Measurements from ENCODE around the gene KBTBD13. TPM values are rescaled to one million over a fixed set of nuclear protein-coding genes. Genes with fewer than 3 reads are reported as not detected.

KBTBD13 gene
- polyA plus RNA-seq, 6 donors from 2014 or later, result not detected

- Mint-ChIP-seq H3K4me3 (no peak overlapping the region), H3K27me3 (peaks cover 0 to 5% (median 3%) of the 10 kb centered on the region in 3 donors)
- ATAC-seq (ENCODE audit: low read depth in 2 of 2), result no peak
Measured at GRCh38 chr15:65056106-65056505, 20.4 kb upstream of the KBTBD13 start.

GRCh38 chr15:65056868-65057548 is 19.5 kb upstream of the KBTBD13 start:
- Mint-ChIP-seq H3K4me3 (no peak overlapping the region), H3K27me3 (peaks cover 0 to 3% (median 2%) of the 10 kb centered on the region in 3 donors), H3K4me1 (peaks cover 0 to 2% (median 0%) of the 10 kb centered on the region in 3 donors), H3K27ac (peak overlapping the region in 1 of 6 donors; percentile 44), H3K9me3 (no peaks in the 10 kb centered on the region), H3K36me3 (no peaks in the 10 kb centered on the region)
- no peak for DNase-seq
- no peak for ATAC-seq (ENCODE audit: low read depth in 2 of 2)

More at GRCh38 chr15:65056106-65056505, 20.4 kb upstream of the KBTBD13 start:
- Mint-ChIP-seq H3K4me1 (peaks cover 0 to 2% (median 2%) of the 10 kb centered on the region in 3 donors), H3K36me3 (no peaks in the 10 kb centered on the region), H3K27ac (no peak overlapping the region), H3K9me3 (no peaks in the 10 kb centered on the region)
- no peak for DNase-seq

- no peaks in the 10 kb centered on the region for H3K9me3 Mint-ChIP-seq
- DNase-seq (no peak), ATAC-seq (ENCODE audit: low read depth in 2 of 2) (no peak)
- no peak overlapping the region for H3K4me3 Mint-ChIP-seq
- H3K36me3 Mint-ChIP-seq, result no peaks in the 10 kb centered on the region
- peaks cover 0 to 2% (median 0%) of the 10 kb centered on the region in 3 donors for H3K4me1 Mint-ChIP-seq
- peaks cover 0 to 4% (median 3%) of the 10 kb centered on the region in 3 donors for H3K27me3 Mint-ChIP-seq
- peak overlapping the region in 1 of 6 donors; percentile 44 for H3K27ac Mint-ChIP-seq
Measured at GRCh38 chr15:65057549-65057940, 19.0 kb upstream of the KBTBD13 start.

- H3K36me3 Mint-ChIP-seq, result no peaks in the 10 kb centered on the region
- no peak overlapping the region for H3K27ac Mint-ChIP-seq
- H3K27me3 Mint-ChIP-seq, result peaks cover 0 to 11% (median 3%) of the 10 kb centered on the region in 3 donors
Measured at GRCh38 chr15:65058394-65059368, 17.9 kb upstream of the KBTBD13 start.

GRCh38 chr15:65059369-65059750 is 17.2 kb upstream of the KBTBD13 start:
- H3K4me3 Mint-ChIP-seq, result no peak overlapping the region
- no peak for ATAC-seq (ENCODE audit: low read depth in 2 of 2)
- H3K9me3 Mint-ChIP-seq, result no peaks in the 10 kb centered on the region
- peaks cover 0 to 12% (median 3%) of the 10 kb centered on the region in 3 donors for H3K27me3 Mint-ChIP-seq
- no peak for DNase-seq
- peak overlapping the region in 1 of 6 donors; percentile 26 for H3K27ac Mint-ChIP-seq
- H3K36me3 Mint-ChIP-seq, result no peaks in the 10 kb centered on the region
- peaks cover 0 to 2% (median 0%) of the 10 kb centered on the region in 3 donors for H3K4me1 Mint-ChIP-seq

More at GRCh38 chr15:65058394-65059368, 17.9 kb upstream of the KBTBD13 start:
- no peaks in the 10 kb centered on the region for H3K9me3 Mint-ChIP-seq
- H3K4me1 Mint-ChIP-seq, result peaks cover 0 to 2% (median 0%) of the 10 kb centered on the region in 3 donors
- no peak overlapping the region for H3K4me3 Mint-ChIP-seq
- ATAC-seq (ENCODE audit: low read depth in 2 of 2) (no peak), DNase-seq (no peak)

GRCh38 chr15:65059931-65060596 is 16.5 kb upstream of the KBTBD13 start:
- Mint-ChIP-seq H3K27me3 (peaks cover 2 to 14% (median 4%) of the 10 kb centered on the region in 3 donors), H3K4me3 (no peak overlapping the region), H3K4me1 (peaks cover 0 to 2% (median 0%) of the 10 kb centered on the region in 3 donors), H3K27ac (no peak overlapping the region), H3K9me3 (no peaks in the 10 kb centered on the region), H3K36me3 (no peaks in the 10 kb centered on the region)
- ATAC-seq (ENCODE audit: low read depth in 2 of 2) (no peak), DNase-seq (no peak)

GRCh38 chr15:65060641-65061397 is 15.7 kb upstream of the KBTBD13 start:
- Mint-ChIP-seq H3K36me3 (no peaks in the 10 kb centered on the region), H3K4me3 (no peak overlapping the region), H3K27ac (no peak overlapping the region), H3K4me1 (peaks cover 0 to 2% (median 0%) of the 10 kb centered on the region in 3 donors), H3K27me3 (peaks cover 10 to 21% (median 11%) of the 10 kb centered on the region in 3 donors), H3K9me3 (no peaks in the 10 kb centered on the region)
- ATAC-seq (ENCODE audit: low read depth in 2 of 2) (no peak), DNase-seq (no peak)

GRCh38 chr15:65062061-65062460 is 14.5 kb upstream of the KBTBD13 start:
- Mint-ChIP-seq H3K36me3 (no peaks in the 10 kb centered on the region), H3K4me3 (no peak overlapping the region), H3K27ac (no peak overlapping the region), H3K9me3 (no peaks in the 10 kb centered on the region), H3K27me3 (peaks cover 14 to 28% (median 18%) of the 10 kb centered on the region in 3 donors), H3K4me1 (peaks cover 0 to 2% (median 1%) of the 10 kb centered on the region in 3 donors)
- DNase-seq, result no peak
- no peak for ATAC-seq (ENCODE audit: low read depth in 2 of 2)

GRCh38 chr15:65062726-65063125 is 13.8 kb upstream of the KBTBD13 start:
- DNase-seq (no peak), ATAC-seq (ENCODE audit: low read depth in 2 of 2) (no peak)
- Mint-ChIP-seq H3K27ac (no peak overlapping the region), H3K9me3 (no peaks in the 10 kb centered on the region), H3K4me1 (peaks cover 0 to 5% (median 4%) of the 10 kb centered on the region in 3 donors), H3K36me3 (no peaks in the 10 kb centered on the region), H3K4me3 (no peak overlapping the region), H3K27me3 (peaks cover 19 to 33% (median 24%) of the 10 kb centered on the region in 3 donors)

GRCh38 chr15:65066001-65066634 is 10.4 kb upstream of the KBTBD13 start:
- Mint-ChIP-seq H3K27ac (no peak overlapping the region), H3K4me3 (no peak overlapping the region), H3K36me3 (no peaks in the 10 kb centered on the region), H3K4me1 (peaks cover 0 to 10% (median 10%) of the 10 kb centered on the region in 3 donors), H3K27me3 (peaks cover 22 to 48% (median 34%) of the 10 kb centered on the region in 3 donors), H3K9me3 (no peaks in the 10 kb centered on the region)
- no peak for ATAC-seq (ENCODE audit: low read depth in 2 of 2)
- DNase-seq, result no peak

GRCh38 chr15:65066635-65067316 is 9.8 kb upstream of the KBTBD13 start:
- ATAC-seq (ENCODE audit: low read depth in 2 of 2), result no peak
- peak overlapping the region in 5 of 8 donors; percentile 1 to 75 (median 46) for H3K4me3 Mint-ChIP-seq

GRCh38 chr15:65067317-65067644 is 9.3 kb upstream of the KBTBD13 start:
- peaks cover 22 to 45% (median 34%) of the 10 kb centered on the region in 3 donors for H3K27me3 Mint-ChIP-seq
- DNase-seq (no peak), ATAC-seq (ENCODE audit: low read depth in 2 of 2) (no peak)
- no peaks in the 10 kb centered on the region for H3K36me3 Mint-ChIP-seq
- H3K4me1 Mint-ChIP-seq, result peaks cover 0 to 10% (median 10%) of the 10 kb centered on the region in 3 donors
- peak overlapping the region in 2 of 6 donors; percentile 26 to 76 for H3K27ac Mint-ChIP-seq
- H3K9me3 Mint-ChIP-seq, result no peaks in the 10 kb centered on the region
- H3K4me3 Mint-ChIP-seq, result peak overlapping the region in 4 of 8 donors; percentile 1 to 75 (median 56)

More at GRCh38 chr15:65066635-65067316, 9.8 kb upstream of the KBTBD13 start:
- no peak for DNase-seq
- Mint-ChIP-seq H3K36me3 (no peaks in the 10 kb centered on the region), H3K27ac (peak overlapping the region in 2 of 6 donors; percentile 26 to 76), H3K27me3 (peaks cover 22 to 48% (median 34%) of the 10 kb centered on the region in 3 donors), H3K9me3 (no peaks in the 10 kb centered on the region), H3K4me1 (peaks cover 0 to 10% (median 10%) of the 10 kb centered on the region in 3 donors)

Data from naive B cell (primary cell).